ENCODE measurements around the gene STK24.

STK24 gene

DNA sequence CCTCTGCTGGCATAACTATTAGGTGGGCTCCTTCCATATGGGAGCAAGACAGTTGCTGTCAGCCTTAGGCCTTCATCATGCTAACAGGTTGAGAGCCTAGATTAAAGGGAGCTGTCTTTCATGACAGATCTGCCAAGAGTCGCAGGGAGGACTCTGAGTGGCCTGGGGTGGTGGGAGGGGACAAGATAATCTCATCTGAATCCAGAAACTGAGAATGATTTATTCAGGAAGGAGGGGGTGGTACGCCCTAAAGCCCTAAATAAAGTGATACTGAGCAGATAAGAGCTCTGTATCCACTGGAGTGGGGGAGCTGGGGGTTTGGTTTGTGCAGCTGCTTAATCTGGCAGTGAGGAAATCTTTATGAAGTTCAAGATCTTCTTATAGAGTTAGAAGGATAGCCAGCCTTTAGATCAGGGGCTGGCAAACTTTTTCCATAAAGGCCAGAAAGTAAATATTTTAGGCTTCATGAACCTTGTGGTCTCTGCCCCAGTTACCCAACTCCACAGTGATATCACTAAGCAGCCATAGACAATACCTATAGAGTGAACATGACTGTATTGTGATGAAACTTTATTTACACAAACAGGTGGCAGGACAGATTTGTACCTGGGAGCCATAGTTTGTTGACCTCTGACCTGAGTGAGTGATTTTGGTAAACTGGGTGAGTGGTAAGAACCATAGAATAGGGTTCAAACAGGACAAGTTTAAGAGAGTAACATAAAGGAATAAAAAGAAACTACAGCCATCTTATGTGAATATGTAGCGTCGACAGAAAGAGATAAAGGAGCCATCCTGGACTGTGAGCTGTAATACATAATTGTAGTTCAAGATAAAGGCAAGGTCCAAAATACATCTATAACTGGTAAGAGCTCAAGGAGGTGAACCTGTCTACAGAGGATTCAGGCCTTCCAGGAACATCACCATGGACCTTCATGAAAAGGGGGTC, 9.8 kb upstream of the STK24 start:
- H3K4me3 ChIP-seq (ENCODE audit: low read depth, low read length) = no peak overlapping the region
- TF ChIP-seq, protein P1, sequence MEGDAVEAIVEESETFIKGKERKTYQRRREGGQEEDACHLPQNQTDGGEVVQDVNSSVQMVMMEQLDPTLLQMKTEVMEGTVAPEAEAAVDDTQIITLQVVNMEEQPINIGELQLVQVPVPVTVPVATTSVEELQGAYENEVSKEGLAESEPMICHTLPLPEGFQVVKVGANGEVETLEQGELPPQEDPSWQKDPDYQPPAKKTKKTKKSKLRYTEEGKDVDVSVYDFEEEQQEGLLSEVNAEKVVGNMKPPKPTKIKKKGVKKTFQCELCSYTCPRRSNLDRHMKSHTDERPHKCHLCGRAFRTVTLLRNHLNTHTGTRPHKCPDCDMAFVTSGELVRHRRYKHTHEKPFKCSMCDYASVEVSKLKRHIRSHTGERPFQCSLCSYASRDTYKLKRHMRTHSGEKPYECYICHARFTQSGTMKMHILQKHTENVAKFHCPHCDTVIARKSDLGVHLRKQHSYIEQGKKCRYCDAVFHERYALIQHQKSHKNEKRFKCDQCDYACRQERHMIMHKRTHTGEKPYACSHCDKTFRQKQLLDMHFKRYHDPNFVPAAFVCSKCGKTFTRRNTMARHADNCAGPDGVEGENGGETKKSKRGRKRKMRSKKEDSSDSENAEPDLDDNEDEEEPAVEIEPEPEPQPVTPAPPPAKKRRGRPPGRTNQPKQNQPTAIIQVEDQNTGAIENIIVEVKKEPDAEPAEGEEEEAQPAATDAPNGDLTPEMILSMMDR (conservative IDR thresholded peaks at IDR 0.05; ENCODE audit: low read depth, low read length) = no peak
- DNase-seq (ENCODE audit: low read depth) = no peak

- no peak overlapping the region for H3K4me3 ChIP-seq (ENCODE audit: low read depth, low read length)
- TF ChIP-seq, protein P1 (conservative IDR thresholded peaks at IDR 0.05; ENCODE audit: low read depth, low read length) = no peak
- no peak for DNase-seq (ENCODE audit: low read depth)
Measured at GRCh38 chr13:98585946-98586345, 9.0 kb upstream of the STK24 start.

DNA sequence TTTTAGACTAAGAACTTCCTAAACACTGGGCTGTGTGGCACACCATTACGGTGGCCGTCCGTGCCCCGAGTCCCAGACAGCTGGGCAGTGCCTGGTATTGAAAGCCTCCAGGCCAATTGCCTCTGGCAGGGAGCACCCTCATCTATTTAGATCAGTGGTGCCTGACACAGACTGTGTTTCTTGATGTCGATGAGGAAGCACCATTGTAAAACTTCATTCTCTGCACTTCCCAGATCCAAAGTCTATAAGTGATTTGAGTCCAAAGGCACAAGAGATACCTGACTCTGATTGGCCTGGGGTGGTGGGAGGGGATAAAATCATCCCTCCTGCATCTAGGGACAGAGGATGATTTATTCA, 8.5 kb upstream of the STK24 start:
- DNase-seq (ENCODE audit: low read depth) = no peak
- H3K4me3 ChIP-seq (ENCODE audit: low read depth, low read length) = no peak overlapping the region
- TF ChIP-seq, protein P1 (conservative IDR thresholded peaks at IDR 0.05; ENCODE audit: low read depth, low read length) = no peak

- DNase-seq (ENCODE audit: low read depth) = peak; percentile 38
Measured at GRCh38 chr13:98584668-98585397, 7.9 kb upstream of the STK24 start.

GRCh38 chr13:98582947-98583346, 6.0 kb upstream of the STK24 start:
- DNase-seq (ENCODE audit: low read depth) = no peak

More at GRCh38 chr13:98584668-98585397, 7.9 kb upstream of the STK24 start:
- TF ChIP-seq, protein P1 (conservative IDR thresholded peaks at IDR 0.05; ENCODE audit: low read depth, low read length) = no peak
- no peak overlapping the region for H3K4me3 ChIP-seq (ENCODE audit: low read depth, low read length)

DNA sequence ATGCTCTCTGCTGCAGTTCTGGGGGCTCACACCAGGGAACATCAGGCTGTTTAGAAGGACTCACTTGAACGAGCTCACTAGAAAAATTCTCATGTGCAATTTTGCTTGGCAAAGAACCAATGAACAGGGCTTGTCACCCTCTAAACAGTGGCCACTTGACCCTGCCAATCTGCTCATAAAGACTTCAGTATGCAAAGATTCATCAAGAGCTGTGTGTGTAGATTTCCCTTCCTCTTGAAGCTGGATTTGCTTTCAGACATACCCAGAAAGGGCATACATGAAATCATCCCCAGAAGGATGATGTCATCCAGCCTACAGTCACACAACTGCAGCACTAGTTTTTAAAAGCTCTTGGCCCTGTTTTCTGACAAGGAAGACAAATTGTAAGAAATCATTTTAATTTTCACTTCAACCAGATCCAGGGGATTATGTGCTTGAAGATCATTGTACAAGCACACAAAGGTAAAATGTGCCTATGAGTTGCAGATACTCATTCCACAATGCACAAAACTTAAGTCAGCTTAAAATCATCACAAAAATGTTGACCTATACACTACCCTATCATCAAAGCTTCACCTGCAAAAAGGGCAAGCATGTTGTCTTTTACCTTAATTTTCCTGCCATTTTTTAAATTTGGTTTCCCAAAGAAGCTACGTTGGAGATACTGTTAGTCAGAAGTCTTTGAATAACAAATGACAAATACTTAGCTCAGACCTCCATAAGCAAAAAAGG, 5.2 kb upstream of the STK24 start:
- TF ChIP-seq, protein P1 (conservative IDR thresholded peaks at IDR 0.05; ENCODE audit: low read depth, low read length) = no peak
- no peak overlapping the region for H3K4me3 ChIP-seq (ENCODE audit: low read depth, low read length)
- peak; percentile 73 for DNase-seq (ENCODE audit: low read depth)

More at GRCh38 chr13:98582947-98583346, 6.0 kb upstream of the STK24 start:
- no peak overlapping the region for H3K4me3 ChIP-seq (ENCODE audit: low read depth, low read length)
- TF ChIP-seq, protein P1 (conservative IDR thresholded peaks at IDR 0.05; ENCODE audit: low read depth, low read length) = no peak

Measured in choroid plexus epithelial cell (primary cell).